ENCODE measurements around the gene RAET1G. TPM values are rescaled to one million over a fixed set of nuclear protein-coding genes. Genes with fewer than 3 reads are reported as not detected.

RAET1G gene
- total and polyA plus RNA-seq, 9 of the 15 experiments (the other 6 are each of a cell fraction or from before 2014, with no cell fraction given) = 0.11 TPM; not detected in 8

- no peaks in the 10 kb centered on the region for H3K4me1 ChIP-seq (replicated peaks in 1 of 2; ENCODE audit: control insufficient read depth in 2 of 2, insufficient read depth in 2 of 2, low read length in 2 of 2)
- no peak overlapping the region for H2AFZ ChIP-seq (ENCODE audit: low read depth, low read length)
- CTCF ChIA-PET (ENCODE audit: low intra/inter-chr PET ratio) = interaction anchor here (1.0 to 1.2 kb wide), 2 partner anchors 59 to 65 kb away, joined by 3 to 4 read pairs; no protein-coding TSS in a partner anchor
- no peaks in the 10 kb centered on the region for H3K36me3 ChIP-seq (ENCODE audit: control insufficient read depth, insufficient read depth, low read length)
- no peak overlapping the region for H3K9ac ChIP-seq (ENCODE audit: insufficient read depth in 1 of 2, low read depth in 2 of 2, low read length in 2 of 2)
- TF ChIP-seq ZNF121 (CRISPR knock-in tag; conservative IDR thresholded peaks at IDR 0.05) (no peak), FOSL1 (tag; conservative IDR thresholded peaks at IDR 0.05) (no peak), ZNF277 (CRISPR knock-in tag; IDR thresholded peaks at IDR 0.05; ENCODE audit: borderline replicate concordance) (no peak), EP400 (IDR thresholded peaks at IDR 0.05) (no peak), ETV6 (IDR thresholded peaks at IDR 0.05; ENCODE audit: borderline replicate concordance in 1 of 2, low read depth in 2 of 2, low read length in 1 of 2) (no peak), ETV6 (CRISPR knock-in tag; IDR thresholded peaks at IDR 0.05; ENCODE audit: borderline replicate concordance) (no peak), SIX5 (IDR thresholded peaks at IDR 0.05; ENCODE audit: borderline replicate concordance in 1 of 2, insufficient read depth in 1 of 2, low read depth in 1 of 2, low read length in 2 of 2) (no peak), ZNF655 (CRISPR knock-in tag; IDR thresholded peaks at IDR 0.05) (no peak), DACH1 (IDR thresholded peaks at IDR 0.05; ENCODE audit: partially characterized antibody) (no peak), DMBX1 (CRISPR knock-in tag; IDR thresholded peaks at IDR 0.05; ENCODE audit: borderline replicate concordance) (no peak), CGGBP1 (CRISPR knock-in tag; IDR thresholded peaks at IDR 0.05) (no peak), ZNF175 (CRISPR knock-in tag; IDR thresholded peaks at IDR 0.05; ENCODE audit: low read depth) (no peak), ARID3B (CRISPR knock-in tag; IDR thresholded peaks at IDR 0.05; ENCODE audit: borderline replicate concordance) (no peak), MAX (CRISPR knock-in tag; IDR thresholded peaks at IDR 0.05) (no peak)
- BruUV-seq (replicated peaks) = no TSS peak
- no peaks in the 10 kb centered on the region for H3K9me3 ChIP-seq (replicated peaks; ENCODE audit: control insufficient read depth, insufficient read depth, low read depth, low read length)
- no peak for DNase-seq (ENCODE audit: extremely low read depth in 1 of 4, low spot score in 3 of 4)
- intact Hi-C loops (cut with micrococcal nuclease) = no loop called here
- H3K27ac ChIP-seq (ENCODE audit: extremely low read depth, low read depth, low read length) = no peak overlapping the region
- 10% methylated on average over 6 of the region's 6 CpGs for whole genome bisulfite sequencing (ENCODE audit: insufficient coverage, low coverage, missing lambda C conversion rate)
- POLR2A ChIA-PET = interaction anchor here (0.6 to 1.2 kb wide), 3 partner anchors 10 to 16 kb away, joined by 3 to 6 read pairs (median 4); no protein-coding TSS in a partner anchor
- in situ Hi-C loops (cut with MboI) = no loop called here
- no peak for ATAC-seq
- FAIRE-seq = no peak
- H3K4me3 ChIP-seq = no peak overlapping the region
- no peaks in the 10 kb centered on the region for H4K20me1 ChIP-seq (replicated peaks; ENCODE audit: control insufficient read depth, insufficient read depth, low read length)
- H3K4me2 ChIP-seq (ENCODE audit: insufficient read depth, low read length) = no peak overlapping the region
- H3K79me2 ChIP-seq (ENCODE audit: control insufficient read depth, insufficient read depth, low read length) = no peaks in the 10 kb centered on the region
- H3K27me3 ChIP-seq (ENCODE audit: control insufficient read depth in 2 of 2, insufficient read depth in 2 of 2, low read length in 2 of 2) = peaks cover 46 to 81% of the 10 kb centered on the region in 2 experiments
- H3K9me1 ChIP-seq (ENCODE audit: control insufficient read depth, insufficient read depth, low read length) = no peaks in the 10 kb centered on the region
Observed at GRCh38 chr6:149899486-149899885, 23.4 kb downstream of the RAET1G start.
